HFF-Myc (cell line): ENCODE results near the gene SPRING1.

ENCODE experiments used
- DNase-seq: peaks from one replicate; pipeline ENCODE4 v3.0.0-alpha.2; 2011; ENCODE audit warnings: low read depth; ENCODE audit errors: extremely low read depth
- H3K4me3 ChIP-seq: replicated peaks from 2 replicates; pipeline ENCODE4 v1.5.1; 2011; ENCODE audit warnings: low read depth, mild to moderate bottlenecking, control low read depth, low read length
- TF ChIP-seq, protein P1 (sequence below): IDR thresholded peaks from 2 replicates; pipeline ENCODE4 v1.5.1; 2012; ENCODE audit warnings: mild to moderate bottlenecking, low read depth, low read length, control low read depth; ENCODE audit errors: missing control alignments

SPRING1 gene

DNA sequence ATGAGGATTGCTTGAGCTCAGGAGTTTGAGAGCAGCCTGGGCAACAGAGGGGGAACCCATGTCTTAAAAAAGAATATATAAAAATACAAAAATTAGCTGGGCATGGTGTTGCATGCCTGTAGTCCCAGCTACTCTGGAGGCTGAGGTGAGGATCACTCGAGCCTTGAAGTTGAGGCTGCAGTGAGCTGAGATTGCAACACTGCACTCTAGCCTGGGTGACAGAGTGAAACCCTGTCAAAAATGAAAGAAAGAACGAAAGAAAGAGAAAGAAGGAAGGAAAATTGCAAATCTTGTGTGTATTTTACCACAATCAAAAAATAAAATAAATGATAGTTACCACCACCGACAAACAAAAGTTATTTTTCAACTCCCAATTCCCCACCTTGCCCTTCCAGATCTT is 45.3 kb downstream of the SPRING1 start:
- no peak for DNase-seq
- no peak overlapping the region for H3K4me3 ChIP-seq
- TF ChIP-seq, protein P1, sequence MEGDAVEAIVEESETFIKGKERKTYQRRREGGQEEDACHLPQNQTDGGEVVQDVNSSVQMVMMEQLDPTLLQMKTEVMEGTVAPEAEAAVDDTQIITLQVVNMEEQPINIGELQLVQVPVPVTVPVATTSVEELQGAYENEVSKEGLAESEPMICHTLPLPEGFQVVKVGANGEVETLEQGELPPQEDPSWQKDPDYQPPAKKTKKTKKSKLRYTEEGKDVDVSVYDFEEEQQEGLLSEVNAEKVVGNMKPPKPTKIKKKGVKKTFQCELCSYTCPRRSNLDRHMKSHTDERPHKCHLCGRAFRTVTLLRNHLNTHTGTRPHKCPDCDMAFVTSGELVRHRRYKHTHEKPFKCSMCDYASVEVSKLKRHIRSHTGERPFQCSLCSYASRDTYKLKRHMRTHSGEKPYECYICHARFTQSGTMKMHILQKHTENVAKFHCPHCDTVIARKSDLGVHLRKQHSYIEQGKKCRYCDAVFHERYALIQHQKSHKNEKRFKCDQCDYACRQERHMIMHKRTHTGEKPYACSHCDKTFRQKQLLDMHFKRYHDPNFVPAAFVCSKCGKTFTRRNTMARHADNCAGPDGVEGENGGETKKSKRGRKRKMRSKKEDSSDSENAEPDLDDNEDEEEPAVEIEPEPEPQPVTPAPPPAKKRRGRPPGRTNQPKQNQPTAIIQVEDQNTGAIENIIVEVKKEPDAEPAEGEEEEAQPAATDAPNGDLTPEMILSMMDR = no peak

DNA sequence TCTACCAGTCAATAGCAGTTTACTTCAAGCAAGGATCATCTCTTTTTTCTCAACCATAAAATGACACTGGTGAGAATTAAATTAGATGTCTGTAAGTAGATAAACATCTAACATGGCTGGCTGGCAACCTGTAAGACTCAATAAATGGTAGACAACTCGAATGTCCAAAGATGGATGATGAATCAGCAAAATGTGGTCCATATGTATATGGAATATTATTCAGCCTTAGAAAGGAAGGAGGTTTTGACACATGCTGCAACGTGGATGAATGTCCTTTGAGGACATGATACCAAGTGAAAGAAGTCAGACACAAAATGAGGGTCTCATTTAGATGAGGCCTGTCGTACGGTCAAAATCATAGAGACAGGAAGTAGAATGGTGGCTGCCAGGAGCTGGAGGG is 46.2 kb downstream of the SPRING1 start:
- DNase-seq = no peak
- TF ChIP-seq, protein P1 = no peak
- no peak overlapping the region for H3K4me3 ChIP-seq

DNA sequence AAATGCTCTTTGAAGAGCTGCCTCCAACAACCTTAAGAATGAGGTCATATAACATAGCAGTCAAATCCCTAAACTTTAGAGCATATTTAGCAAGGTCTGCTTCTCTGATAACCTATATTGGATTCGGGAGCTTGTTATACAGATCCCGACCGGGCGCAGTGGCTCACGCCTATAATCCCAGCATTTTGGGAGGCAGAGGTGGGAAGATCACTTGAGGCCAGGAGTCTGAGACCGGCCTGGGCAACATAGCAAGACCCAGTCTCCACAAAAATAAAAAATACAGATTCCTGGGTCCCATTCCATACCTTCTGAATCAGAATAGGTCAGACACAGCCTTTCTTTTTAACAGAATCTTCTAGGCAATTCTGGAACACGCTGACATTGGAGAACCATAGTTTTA is 46.7 kb downstream of the SPRING1 start:
- H3K4me3 ChIP-seq = no peak overlapping the region
- no peak for DNase-seq
- TF ChIP-seq, protein P1 = no peak

DNA sequence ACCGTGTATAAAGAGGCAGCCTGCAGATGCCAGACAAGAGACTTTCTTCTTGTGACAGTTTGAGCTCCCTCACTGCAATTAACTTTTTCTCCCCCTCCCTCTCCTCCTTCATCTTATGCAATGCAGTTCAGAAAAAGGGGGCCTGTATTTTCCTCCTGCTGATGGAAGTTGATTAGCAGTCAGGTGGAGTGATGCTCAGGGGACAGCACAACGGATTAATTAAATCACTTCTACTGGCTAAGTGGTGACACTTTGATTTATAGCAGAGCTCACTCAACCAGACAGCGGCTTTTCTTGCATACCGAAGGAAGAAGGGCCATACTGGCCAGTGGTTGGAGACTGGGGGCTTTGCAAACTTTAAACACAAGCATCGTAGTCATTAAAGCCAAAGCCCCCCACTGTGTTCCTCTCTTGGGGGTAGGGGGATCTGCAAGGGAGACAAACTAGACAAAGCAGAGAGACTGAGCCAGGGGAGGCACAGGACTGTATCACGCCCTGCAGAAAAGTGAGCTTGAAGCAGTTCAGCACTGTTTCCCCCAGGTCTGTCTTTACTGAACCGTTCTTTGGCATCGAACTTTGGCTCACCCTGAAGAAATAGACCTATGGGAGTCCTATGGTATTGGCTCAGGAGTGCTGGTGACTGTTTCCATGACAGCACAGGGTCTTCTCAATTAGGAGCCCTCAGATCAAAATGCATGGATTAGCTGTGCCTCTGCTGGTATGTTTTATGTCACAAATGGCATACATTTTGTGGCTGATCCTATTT is 47.7 kb downstream of the SPRING1 start:
- DNase-seq = no peak

DNA sequence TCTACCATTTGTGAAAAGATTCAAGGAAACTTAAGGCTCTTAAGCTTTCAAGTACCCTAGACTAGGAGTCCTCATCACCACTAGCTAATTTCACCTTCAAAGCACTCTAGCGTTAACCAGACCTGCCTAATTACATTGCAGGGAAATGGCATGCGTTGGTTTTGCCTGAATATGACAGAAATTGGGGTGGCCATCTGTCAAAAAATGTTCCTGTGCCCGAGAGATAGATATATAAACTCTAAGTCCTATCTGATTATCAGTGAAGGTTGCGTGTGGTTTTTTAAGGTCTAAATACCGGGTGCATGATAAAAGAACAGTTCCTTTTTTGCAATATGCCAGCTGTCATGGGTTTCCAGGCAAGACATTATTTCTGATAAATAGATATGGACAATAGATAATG is 48.3 kb downstream of the SPRING1 start:
- TF ChIP-seq, protein P1 = no peak
- DNase-seq = no peak
- H3K4me3 ChIP-seq = no peak overlapping the region

More for the DNA sequence above, 47.7 kb downstream of the SPRING1 start:
- no peak overlapping the region for H3K4me3 ChIP-seq
- TF ChIP-seq, protein P1 = no peak
